ENCODE results near the gene ACR. TPM values are rescaled to one million over a fixed set of nuclear protein-coding genes. Genes with fewer than 3 reads are reported as not detected.

The ACR gene
- total RNA-seq, 1 donor from 2014 or later, result not detected

GRCh38 chr22:50705219-50705691, 32.7 kb upstream of the ACR start:
- no peak overlapping the region for H3K27ac Mint-ChIP-seq (ENCODE audit: unreplicated experiment)
- no peaks in the 10 kb centered on the region for H3K36me3 ChIP-seq (ENCODE audit: insufficient read depth, low read length)
- DNase-seq (ENCODE audit: low read depth) (peak; percentile 74), FAIRE-seq (no peak)
- peaks cover 3% of the 10 kb centered on the region for H3K9me3 Mint-ChIP-seq (ENCODE audit: unreplicated experiment)
- H3K9me3 ChIP-seq (ENCODE audit: insufficient read depth, low read depth, low read length), result no peaks in the 10 kb centered on the region
- H3K36me3 Mint-ChIP-seq (ENCODE audit: low read depth, unreplicated experiment), result peaks cover 9% of the 10 kb centered on the region
- peak overlapping the region; percentile 78 for H3K4me2 ChIP-seq (ENCODE audit: low read length)
- H2AFZ ChIP-seq (ENCODE audit: low read depth, low read length), result peak overlapping the region; percentile 73
- H3K4me1 ChIP-seq (ENCODE audit: insufficient read depth, low read length), result peaks cover 5% of the 10 kb centered on the region
- H4K20me1 ChIP-seq (ENCODE audit: insufficient read depth, low read length), result peaks cover 7% of the 10 kb centered on the region
- H3K4me3 Mint-ChIP-seq (ENCODE audit: unreplicated experiment), result no peak overlapping the region
- H3K9ac ChIP-seq (ENCODE audit: low read length), result peak overlapping the region; percentile 27
- H3K4me1 Mint-ChIP-seq (ENCODE audit: low read depth, unreplicated experiment), result peaks cover 13% of the 10 kb centered on the region
- H3K27me3 Mint-ChIP-seq (ENCODE audit: low read depth, unreplicated experiment), result peaks cover 9% of the 10 kb centered on the region
- H3K79me2 ChIP-seq (ENCODE audit: insufficient read depth, low read length), result no peaks in the 10 kb centered on the region
- no peak overlapping the region for H3K4me3 ChIP-seq (ENCODE audit: insufficient read depth, low read depth, low read length)
- H3K27ac ChIP-seq (ENCODE audit: low read depth, low read length), result no peak overlapping the region
- no peak for TF ChIP-seq EZH2 (IDR thresholded peaks at IDR 0.05; ENCODE audit: insufficient read depth, low read length)
- no peak for TF ChIP-seq CTCF (IDR thresholded peaks at IDR 0.05; ENCODE audit: insufficient read depth, low read depth, low read length)
- H3K27me3 ChIP-seq (ENCODE audit: insufficient read depth, low read length), result no peaks in the 10 kb centered on the region

GRCh38 chr22:50705851-50706351, 32.1 kb upstream of the ACR start:
- Histone ChIP-seq H3K27ac (ENCODE audit: low read depth, low read length) (no peak overlapping the region), H3K4me3 (ENCODE audit: insufficient read depth, low read depth, low read length) (no peak overlapping the region), H3K79me2 (ENCODE audit: insufficient read depth, low read length) (no peaks in the 10 kb centered on the region), H3K9me3 (ENCODE audit: insufficient read depth, low read depth, low read length) (no peaks in the 10 kb centered on the region), H3K4me1 (ENCODE audit: insufficient read depth, low read length) (peaks cover 5% of the 10 kb centered on the region), H3K9ac (ENCODE audit: low read length) (no peak overlapping the region), H3K36me3 (ENCODE audit: insufficient read depth, low read length) (no peaks in the 10 kb centered on the region), H4K20me1 (ENCODE audit: insufficient read depth, low read length) (peaks cover 9% of the 10 kb centered on the region), H2AFZ (ENCODE audit: low read depth, low read length) (no peak overlapping the region), H3K4me2 (ENCODE audit: low read length) (peak overlapping the region; percentile 41), H3K27me3 (ENCODE audit: insufficient read depth, low read length) (no peaks in the 10 kb centered on the region)
- peaks cover 9% of the 10 kb centered on the region for H3K36me3 Mint-ChIP-seq (ENCODE audit: low read depth, unreplicated experiment)
- peaks cover 13% of the 10 kb centered on the region for H3K4me1 Mint-ChIP-seq (ENCODE audit: low read depth, unreplicated experiment)
- FAIRE-seq (no peak), DNase-seq (ENCODE audit: low read depth) (no peak)
- H3K27me3 Mint-ChIP-seq (ENCODE audit: low read depth, unreplicated experiment), result peaks cover 7% of the 10 kb centered on the region
- no peak for TF ChIP-seq CTCF (IDR thresholded peaks at IDR 0.05; ENCODE audit: insufficient read depth, low read depth, low read length)
- no peak for TF ChIP-seq EZH2 (IDR thresholded peaks at IDR 0.05; ENCODE audit: insufficient read depth, low read length)
- peaks cover 3% of the 10 kb centered on the region for H3K9me3 Mint-ChIP-seq (ENCODE audit: unreplicated experiment)
- H3K4me3 Mint-ChIP-seq (ENCODE audit: unreplicated experiment), result peak overlapping the region; percentile 27
- peak overlapping the region; percentile 77 for H3K27ac Mint-ChIP-seq (ENCODE audit: unreplicated experiment)

GRCh38 chr22:50706481-50707125, 31.4 kb upstream of the ACR start:
- Histone ChIP-seq H3K9ac (ENCODE audit: low read length) (no peak overlapping the region), H2AFZ (ENCODE audit: low read depth, low read length) (no peak overlapping the region), H3K9me3 (ENCODE audit: insufficient read depth, low read depth, low read length) (no peaks in the 10 kb centered on the region), H3K27me3 (ENCODE audit: insufficient read depth, low read length) (no peaks in the 10 kb centered on the region), H3K4me2 (ENCODE audit: low read length) (peak overlapping the region; percentile 41), H3K4me1 (ENCODE audit: insufficient read depth, low read length) (peaks cover 5% of the 10 kb centered on the region), H3K79me2 (ENCODE audit: insufficient read depth, low read length) (no peaks in the 10 kb centered on the region), H3K27ac (ENCODE audit: low read depth, low read length) (no peak overlapping the region), H3K4me3 (ENCODE audit: insufficient read depth, low read depth, low read length) (no peak overlapping the region), H3K36me3 (ENCODE audit: insufficient read depth, low read length) (no peaks in the 10 kb centered on the region), H4K20me1 (ENCODE audit: insufficient read depth, low read length) (peaks cover 9% of the 10 kb centered on the region)
- Mint-ChIP-seq H3K27ac (ENCODE audit: unreplicated experiment) (no peak overlapping the region), H3K27me3 (ENCODE audit: low read depth, unreplicated experiment) (peaks cover 7% of the 10 kb centered on the region), H3K36me3 (ENCODE audit: low read depth, unreplicated experiment) (peaks cover 9% of the 10 kb centered on the region), H3K4me1 (ENCODE audit: low read depth, unreplicated experiment) (peaks cover 10% of the 10 kb centered on the region), H3K9me3 (ENCODE audit: unreplicated experiment) (peaks cover 3% of the 10 kb centered on the region), H3K4me3 (ENCODE audit: unreplicated experiment) (peak overlapping the region; percentile 20)
- TF ChIP-seq CTCF (IDR thresholded peaks at IDR 0.05; ENCODE audit: insufficient read depth, low read depth, low read length) (no peak), EZH2 (IDR thresholded peaks at IDR 0.05; ENCODE audit: insufficient read depth, low read length) (no peak)
- FAIRE-seq (no peak), DNase-seq (ENCODE audit: low read depth) (no peak)
